DMS 273 (cell line): ENCODE measurements around the gene MTA3.

Experiments used
- DNase-seq: peaks from one replicate; lab custom pipeline; 2025; ENCODE audit not compliant: unreplicated experiment; lab: John Stamatoyannopoulos, UW

Gene MTA3

DNA sequence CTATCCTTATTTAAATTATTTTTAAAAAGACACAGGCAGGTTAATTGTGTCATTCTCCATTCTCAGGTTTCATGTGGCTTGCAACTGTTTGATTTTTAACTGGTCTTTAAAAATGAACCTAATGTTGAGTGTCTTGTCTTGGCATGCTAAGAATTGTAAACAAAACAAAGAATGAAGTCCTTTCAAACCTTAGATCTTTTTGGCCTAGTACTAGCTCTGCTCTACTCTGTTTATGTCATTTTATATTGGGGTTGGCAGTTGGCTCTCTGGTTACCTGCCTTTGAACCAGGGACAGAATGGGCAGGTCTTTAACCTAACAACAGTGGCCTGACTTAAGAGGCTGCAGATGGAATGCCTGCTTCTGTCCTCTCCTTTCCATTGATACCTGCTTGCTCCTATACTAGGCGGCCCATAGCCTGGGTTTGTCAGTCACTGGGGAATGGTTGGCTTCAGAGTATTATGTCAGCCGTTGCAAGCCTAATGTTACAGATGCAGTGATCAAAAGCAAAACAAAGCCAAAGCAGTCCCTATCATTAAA, 85.5 kb downstream of the MTA3 start:
- no peak for DNase-seq

DNA sequence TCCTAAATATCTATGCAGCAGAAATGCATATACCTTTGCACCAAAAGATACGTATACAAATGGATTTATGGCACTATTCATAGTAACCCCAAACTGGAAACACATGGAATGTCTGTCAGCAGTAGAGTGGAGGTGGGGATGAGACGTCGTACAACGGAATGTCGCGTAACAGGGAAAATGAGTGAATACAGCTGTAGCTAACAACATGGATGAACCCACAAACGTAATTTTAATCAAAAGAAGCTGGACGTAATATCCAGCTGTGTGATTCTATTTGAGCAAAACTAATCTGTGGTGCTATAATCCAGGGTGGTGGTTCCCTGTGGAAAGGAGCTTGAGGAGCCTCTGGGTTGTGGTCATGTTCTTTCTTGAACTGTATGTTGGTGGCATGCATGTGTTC, 89.9 kb downstream of the MTA3 start:
- no peak for DNase-seq

DNA sequence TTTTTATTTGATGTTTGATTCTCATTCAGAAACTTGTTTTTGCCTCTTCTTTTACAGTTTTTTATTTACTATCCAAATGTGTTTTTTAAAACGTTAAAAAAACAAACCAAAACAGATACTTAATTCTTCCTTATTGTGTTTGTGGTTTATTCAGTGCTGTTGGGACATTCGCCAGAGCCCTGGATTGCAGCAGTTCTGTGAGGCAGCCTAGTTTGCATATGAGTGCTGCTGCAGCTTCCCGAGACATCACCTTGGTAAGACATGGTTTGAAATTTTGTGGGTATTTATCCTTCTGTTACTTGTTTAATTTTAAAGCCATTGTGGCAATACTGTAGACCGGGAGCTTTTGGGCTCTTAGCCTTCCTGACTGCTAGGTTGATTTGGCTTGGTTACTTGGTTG, 91.2 kb downstream of the MTA3 start:
- DNase-seq = peak; percentile 15

GRCh38 chr2:42663106-42663780, 94.8 kb downstream of the MTA3 start:
- peak; percentile 87 for DNase-seq

- no peak for DNase-seq
Observed at GRCh38 chr2:42663828-42664227, 95.4 kb downstream of the MTA3 start.

GRCh38 chr2:42673989-42674579, 105.7 kb downstream of the MTA3 start:
- DNase-seq = no peak

DNA sequence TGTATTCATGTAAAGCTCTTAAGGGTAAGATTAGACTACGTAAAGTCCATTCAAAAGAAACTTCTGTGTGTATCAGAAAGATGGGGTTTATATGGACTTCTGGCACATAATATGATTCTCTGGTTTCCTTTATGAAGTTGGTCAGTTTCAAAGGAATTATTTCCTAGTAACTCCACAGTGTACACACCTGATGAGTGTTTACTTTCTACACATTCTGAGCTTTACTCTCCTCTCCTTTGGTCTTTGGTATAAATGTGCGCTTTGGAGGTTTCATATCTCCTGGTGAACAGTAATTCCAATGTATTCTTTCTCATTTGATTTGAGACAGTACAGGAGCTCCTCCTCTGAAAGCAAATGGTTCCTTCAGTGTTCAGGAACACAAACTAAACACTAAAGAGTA, 107.4 kb downstream of the MTA3 start:
- no peak for DNase-seq

DNA sequence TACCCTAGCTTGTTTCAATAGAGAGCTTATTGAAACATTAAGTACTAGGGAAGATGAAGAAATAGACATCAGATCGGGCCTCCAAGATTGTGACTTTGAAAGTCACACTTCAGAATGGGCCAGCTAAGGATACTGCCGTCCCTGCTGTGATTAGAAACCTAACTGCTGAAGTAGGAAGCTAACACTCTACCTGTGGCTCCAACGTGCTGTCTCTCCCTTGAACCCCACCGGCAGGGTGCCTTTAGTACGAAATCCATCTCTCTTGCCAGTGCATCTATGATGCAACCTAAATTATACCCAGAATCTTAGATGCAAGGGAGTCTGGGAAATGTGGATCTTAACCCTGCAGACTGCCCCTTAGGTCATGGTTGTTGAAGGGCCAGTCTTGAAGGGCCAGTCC, 116.9 kb downstream of the MTA3 start:
- DNase-seq = no peak

DNA sequence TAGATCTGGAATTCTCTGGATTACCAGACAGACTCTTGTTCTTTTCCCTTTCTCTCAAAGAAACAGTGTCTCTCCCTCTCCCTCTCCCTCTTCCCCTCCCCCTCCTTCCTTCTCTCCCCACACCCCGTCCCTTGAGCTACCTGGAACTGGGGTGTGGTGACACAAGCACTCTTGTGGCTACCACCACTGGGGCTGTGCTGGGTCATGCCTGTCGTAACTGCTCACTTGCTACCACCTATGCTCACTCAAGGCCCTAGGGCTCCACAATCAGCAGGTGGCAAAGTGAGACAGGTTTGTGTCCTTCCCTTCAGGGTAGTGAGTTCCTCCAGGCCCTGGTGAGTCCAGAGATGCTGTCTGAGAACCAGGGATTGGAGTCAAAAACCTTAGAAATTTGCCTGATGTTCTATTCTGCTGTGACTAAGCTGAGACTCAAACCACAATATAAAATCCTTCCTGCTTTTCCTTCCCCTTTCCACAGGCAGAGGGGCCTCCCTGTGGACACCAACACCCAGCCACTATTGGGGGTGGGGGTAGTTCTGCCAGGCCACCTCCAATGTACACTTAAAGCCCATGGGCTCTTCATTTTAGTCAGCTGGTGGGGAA, 124.7 kb downstream of the MTA3 start:
- no peak for DNase-seq

DNA sequence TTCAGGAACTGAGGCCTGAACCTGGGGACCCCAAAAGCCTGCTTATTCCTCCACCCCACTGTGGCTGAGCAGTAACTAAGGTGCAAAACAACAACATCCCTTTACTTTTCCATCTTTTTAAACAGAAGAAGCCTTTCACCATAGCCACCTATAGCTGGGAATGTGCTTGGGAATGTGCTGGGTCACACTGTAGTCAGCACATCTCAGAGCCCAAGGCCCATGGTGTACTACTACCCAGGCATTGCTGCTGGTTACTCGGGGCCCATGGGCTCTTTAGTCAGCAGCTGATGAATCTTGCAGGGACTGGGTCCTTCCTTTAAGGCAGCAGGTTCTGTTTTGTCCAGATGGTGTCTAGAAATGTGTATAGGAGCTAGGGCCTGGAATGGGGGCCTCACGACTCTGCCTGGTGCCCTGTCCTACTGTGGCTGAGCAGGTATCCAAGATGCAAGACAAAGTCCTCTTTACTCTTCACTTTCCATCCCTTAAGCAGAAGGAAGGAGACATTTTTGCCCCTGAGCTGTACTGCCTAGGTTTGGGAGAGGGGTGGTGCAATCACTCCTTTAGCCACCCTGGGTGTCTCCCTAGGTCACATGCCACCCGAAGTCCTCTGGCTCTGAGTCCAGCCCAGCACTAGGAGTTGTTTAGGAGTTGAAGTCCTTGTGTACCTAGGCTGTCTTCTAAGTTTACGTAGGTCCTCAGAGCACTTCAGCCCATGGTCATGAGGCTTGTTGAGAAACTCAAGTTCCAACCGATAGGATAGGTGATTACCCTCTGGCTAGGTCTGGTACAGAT, 125.5 kb downstream of the MTA3 start:
- no peak for DNase-seq

DNA sequence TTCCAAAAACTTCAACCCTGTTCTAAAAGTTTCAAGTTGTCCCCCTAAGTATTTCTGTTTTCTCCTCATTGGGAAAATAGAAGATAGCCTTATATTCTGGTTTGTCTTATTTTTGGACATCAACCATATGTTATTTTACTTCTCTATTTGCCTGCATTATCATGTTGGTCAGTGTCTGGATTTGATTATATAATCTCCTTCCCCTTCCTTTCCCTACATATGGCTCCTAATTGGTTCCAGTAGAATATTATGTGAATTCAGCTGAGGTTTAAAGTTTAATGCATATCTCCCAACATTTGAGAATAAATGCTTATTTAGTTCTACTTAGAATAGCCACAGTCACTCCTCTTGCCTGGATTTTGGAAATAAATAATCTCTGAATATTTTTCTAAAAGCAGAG, 128.6 kb downstream of the MTA3 start:
- no peak for DNase-seq

DNA sequence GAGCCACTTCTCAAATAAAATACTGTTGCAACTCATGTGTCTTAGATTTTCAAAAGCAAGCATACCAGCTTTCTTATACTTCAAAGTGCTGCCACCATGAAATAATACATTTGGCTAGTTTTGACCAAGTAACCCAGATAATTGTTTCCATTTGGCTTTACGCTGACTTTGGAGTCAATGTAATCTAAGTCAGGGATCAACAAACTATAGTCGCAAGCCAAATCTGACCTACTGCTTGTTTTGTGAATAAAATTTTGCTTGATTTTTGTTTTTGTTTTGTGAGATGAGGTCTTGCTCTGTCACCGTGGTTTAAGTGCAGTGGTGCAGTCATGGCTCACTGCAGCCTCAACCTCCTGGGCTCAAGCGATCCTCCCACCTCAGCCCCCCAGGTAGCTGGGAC, 130.5 kb downstream of the MTA3 start:
- no peak for DNase-seq

DNA sequence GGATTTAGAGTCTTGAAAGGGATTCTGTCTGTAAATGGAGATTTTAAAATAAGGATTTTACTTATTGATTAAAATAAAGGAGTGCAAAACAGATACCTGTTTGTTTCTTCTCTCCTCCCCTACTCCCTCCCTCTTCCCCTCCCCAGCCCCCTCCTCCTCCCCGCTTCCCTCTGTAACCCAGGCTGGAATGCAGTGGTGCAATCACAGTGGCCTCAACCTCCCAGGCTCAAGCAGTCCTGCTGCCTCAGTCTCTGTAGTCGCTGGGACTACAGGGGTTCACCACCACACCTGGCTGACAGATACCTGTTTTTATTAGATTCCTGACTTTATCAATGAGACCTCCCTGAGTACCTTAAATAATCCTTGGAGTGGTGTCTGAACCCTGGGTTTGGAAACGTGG, 138.4 kb downstream of the MTA3 start:
- DNase-seq = no peak

GRCh38 chr2:42708179-42708578, 139.7 kb downstream of the MTA3 start:
- no peak for DNase-seq

DNA sequence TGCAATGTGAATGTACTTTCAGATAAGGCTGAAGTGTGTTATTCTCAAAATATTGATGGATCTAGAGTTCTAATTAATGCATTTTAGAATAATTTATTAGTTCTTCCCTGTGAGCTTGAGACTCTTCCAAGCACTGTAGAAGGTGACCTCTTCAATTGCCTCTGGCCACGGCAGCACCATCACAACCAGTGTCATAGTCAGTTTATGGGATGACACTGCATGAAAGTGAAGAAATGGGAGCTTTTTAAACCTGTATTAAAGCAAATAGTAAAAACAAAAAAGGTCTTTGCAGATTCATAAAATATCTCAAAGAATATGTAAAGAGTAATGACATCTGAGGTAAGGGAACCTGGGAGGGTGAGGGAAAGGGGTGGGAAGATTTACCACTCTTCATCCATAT, 143.5 kb downstream of the MTA3 start:
- no peak for DNase-seq

DNA sequence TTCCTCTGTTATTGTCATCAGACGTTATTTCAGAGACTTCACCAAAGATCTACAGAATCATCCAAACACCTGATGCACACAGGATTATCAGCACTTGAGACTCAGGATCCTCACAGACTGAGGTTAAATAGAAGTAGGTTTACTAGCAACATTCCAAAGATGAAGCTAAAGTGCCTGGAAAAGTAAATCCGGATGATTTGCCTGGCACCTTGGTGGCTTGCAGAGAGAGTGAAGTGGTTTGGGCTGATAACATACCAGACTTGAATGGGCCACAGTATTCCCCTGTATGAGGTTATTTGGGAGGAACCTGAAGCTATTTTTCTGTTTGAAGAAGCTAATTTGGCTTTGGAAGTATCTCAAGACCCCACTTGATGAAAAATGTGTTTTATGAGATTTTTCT, 144.5 kb downstream of the MTA3 start:
- DNase-seq = no peak

DNA sequence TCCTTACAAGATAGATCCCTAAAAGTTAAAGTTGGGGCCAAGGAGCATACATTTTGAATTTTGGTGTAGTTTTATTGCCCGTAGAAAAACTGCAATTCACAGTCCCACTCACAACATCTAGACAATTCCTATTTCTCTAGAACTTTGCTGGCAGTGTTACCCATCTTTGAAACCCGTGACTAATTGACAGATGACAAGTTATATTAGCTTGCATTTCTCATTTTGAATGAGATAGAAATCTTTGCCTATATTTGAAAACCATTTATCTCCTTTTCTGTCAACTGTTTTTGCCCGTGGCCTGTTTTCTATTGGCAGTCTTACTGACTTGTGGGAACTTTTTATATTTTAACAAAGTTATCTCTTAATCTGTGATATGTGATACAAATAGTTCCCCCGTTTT, 145.5 kb downstream of the MTA3 start:
- DNase-seq = no peak

GRCh38 chr2:42714686-42715085, 146.3 kb downstream of the MTA3 start:
- no peak for DNase-seq

DNA sequence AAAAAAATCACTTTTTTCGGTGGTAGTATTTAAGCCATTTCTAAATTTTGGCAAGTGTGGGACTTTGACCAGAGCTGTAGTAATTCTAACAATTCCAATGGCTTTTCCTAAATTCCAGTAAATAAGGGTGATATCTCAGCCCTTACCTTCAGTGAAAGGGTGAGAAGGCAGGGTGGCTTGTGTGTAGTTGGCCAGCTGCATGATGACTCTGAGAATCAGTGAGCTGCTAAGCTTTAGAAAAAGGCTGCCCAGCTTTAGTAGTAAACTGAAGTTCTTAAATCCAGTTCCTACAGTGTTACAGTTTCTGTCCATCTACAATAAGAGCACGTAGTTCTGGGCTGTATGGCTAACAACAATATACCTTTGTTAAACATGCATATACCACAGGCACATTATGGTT, 153.5 kb downstream of the MTA3 start:
- DNase-seq = no peak

DNA sequence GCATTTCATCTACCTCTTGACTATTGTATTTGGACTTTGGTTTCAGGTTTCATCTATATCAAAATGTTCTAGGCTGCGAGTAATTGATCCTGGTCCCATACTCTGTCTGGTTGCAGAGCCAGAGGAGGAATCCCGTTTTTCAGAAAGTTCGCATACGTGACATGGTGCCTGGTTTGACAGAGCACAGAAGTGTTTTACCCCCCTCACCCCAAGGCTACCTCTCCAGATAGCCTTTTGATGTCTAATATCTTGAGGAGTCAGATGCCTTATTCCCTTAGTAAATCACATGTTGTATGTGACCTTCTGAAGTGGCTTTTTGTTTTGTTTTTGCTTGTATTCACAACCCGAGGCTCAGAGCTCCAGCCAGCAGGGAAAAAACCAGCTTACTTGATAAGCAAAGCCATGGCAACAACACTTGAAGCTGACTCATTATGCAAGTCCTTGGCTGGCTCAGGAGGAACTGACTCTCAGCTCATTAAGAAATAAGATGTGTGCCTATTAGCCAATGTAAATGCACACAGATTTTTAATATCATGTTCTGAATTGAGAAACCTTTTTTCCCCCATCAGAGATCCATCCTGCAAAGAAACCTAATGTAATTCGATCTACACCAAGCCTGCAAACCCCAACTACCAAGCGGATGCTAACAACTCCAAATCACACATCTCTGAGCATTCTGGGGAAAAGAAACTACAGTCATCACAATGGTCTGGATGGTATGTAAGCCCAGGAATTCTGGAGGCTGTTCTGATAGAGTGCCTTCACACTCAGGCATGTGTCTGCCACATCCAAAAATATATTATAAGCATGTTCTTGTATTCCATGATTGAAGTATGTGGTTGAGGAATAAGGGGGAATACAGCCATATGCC, 154.1 kb downstream of the MTA3 start:
- peak; percentile 46 for DNase-seq

GRCh38 chr2:42723465-42723864, 155.0 kb downstream of the MTA3 start:
- DNase-seq = no peak
